HG02870 (cell line): ENCODE measurements around the gene NBEA.

Source experiments
- ATAC-seq: cut with Tn5 transposase; IDR thresholded peaks from one replicate; pipeline ENCODE4 v1.9.1; 2021; ENCODE audit warnings: mild to moderate bottlenecking, moderate library complexity; ENCODE audit not compliant: unreplicated experiment

Gene NBEA

DNA sequence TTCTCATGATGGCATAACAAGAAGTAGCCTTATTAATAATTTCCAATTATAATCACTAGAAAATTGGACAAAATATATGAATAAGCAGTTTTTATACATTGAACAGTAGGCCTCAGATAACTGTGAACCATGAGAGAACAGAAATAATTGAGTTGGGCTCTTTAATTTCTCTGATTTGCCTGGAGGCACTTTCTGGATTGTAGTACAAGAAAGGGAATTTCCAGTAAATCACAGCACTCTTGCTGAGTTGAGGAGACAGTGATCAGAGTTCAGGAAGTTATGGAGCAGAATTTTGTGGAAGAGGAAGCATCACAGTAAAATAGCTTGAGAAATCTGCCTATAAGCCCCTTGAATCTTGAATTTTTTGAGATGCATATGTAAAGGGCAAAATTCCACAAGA lies 318.2 kb downstream of the NBEA start:
- ATAC-seq = no peak

- no peak for ATAC-seq
Measured at GRCh38 chr13:35266412-35266811, 324.3 kb downstream of the NBEA start.

GRCh38 chr13:35278917-35279316 lies 336.8 kb downstream of the NBEA start:
- no peak for ATAC-seq

GRCh38 chr13:35279500-35279899 lies 337.4 kb downstream of the NBEA start:
- no peak for ATAC-seq

- ATAC-seq = no peak
Measured at GRCh38 chr13:35283856-35284255, 341.8 kb downstream of the NBEA start.

GRCh38 chr13:35285677-35286076 lies 343.6 kb downstream of the NBEA start:
- no peak for ATAC-seq

DNA sequence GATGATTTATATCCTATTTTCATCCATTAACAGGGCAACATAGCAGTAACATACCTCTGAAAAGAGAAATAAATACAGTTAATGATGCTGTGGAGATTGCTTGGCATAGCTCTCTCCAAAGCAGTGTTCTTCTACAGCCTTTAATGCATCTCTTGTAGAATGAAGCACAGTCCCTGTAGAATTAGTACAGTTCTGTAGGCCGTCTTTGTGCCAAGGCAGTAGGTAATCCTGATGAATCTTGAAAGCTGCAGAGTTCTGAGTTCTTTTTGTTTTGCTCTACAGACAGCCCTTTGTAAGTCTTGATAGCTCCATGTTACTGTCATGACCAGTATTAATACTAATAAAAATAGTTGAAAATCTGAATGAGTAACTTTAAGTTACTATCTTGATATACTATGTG lies 350.3 kb downstream of the NBEA start:
- no peak for ATAC-seq

GRCh38 chr13:35293579-35294226 lies 351.6 kb downstream of the NBEA start:
- ATAC-seq = no peak

DNA sequence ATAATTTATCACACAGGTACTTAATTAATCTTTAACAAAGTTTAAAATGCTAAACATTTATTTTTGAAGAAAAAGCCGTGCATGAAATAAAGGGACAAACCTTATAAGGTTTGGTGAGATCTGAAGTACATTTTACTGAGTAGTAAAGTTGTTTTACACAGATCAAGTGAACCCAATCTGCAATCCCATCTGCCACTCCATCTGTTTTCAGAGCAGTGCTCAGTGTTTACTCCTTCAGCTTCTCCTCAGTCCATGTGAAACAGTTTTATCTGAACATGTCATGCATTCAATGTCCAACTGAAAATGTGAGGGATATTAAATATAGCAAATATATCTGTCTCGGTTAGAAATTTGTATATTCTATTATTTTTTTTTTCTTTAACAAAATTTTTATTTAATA lies 367.6 kb downstream of the NBEA start:
- ATAC-seq = no peak

- no peak for ATAC-seq
Measured at GRCh38 chr13:35332134-35332533, 390.1 kb downstream of the NBEA start.

DNA sequence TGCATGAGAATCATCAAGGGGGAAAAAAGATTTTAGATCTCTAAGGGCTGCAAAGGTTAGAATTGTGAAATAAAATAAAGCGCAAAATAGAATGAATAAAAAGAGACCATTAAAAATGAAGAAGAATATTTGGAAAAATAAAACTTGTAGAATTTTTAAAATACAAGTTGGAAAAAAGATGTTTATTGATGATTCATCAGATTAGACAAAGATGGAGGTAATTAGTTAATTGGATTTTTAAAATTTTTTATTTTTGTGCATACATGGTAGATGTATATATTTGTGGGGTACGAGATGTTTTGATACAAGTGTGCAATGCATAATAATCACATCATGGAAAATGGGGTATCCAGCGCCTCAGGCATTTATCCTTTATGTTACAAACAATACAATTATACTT lies 391.1 kb downstream of the NBEA start:
- ATAC-seq = no peak

DNA sequence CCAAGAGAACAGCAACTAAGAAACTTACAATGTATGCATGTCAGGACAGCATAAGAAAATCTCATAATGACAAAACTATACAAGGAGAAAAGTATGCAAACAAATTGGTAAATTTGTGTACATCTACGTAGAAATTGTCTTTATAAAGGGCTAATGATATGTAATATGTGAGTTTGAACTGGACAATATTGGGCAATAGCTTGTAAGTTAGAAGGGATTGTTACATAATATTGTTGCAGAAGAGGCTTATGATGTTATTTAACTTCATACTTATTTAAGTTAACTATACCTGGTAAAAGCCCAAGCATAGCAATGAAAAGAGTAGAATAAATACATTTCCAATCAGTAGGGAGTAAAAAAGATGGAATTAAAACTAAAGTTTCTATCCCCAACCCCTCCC lies 400.4 kb downstream of the NBEA start:
- no peak for ATAC-seq

DNA sequence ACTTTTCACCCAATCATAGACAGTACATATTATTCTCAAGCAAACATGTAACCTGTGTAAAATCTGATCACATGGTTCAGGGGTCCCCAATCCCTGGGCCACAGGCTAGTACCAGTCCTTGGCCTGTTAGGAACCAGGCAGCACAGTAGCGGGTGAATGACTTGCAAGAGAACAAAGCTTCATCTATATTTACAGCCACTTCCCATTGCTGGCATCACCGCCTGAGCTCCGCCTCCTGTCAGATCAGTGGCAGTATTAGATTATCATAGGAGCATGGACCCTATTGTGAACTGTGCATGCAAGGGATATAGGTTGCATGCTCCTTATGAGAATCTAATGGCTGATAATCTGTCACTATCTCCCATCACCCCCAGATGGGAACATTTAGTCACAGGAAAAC lies 401.3 kb downstream of the NBEA start:
- no peak for ATAC-seq

- ATAC-seq = no peak
Measured at GRCh38 chr13:35345992-35346391, 403.9 kb downstream of the NBEA start.

DNA sequence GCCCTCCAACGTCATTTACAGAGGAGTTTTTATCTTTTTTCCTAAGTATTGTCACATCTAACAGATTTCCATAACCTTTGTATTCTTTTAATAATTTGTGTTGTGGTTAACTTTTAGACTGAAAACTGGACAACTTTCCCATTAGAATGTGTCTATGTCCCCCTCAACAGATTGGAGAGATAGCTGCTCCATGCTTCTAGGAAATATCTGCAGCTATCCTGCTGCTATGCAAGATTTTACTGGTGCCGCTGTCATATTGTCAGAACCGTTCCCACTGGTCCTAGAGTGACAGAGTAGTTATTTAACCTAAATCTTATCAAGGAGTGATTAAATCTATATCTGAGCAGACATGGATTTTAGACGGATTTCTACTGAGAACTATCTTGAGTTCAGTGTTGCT lies 404.4 kb downstream of the NBEA start:
- ATAC-seq = no peak

DNA sequence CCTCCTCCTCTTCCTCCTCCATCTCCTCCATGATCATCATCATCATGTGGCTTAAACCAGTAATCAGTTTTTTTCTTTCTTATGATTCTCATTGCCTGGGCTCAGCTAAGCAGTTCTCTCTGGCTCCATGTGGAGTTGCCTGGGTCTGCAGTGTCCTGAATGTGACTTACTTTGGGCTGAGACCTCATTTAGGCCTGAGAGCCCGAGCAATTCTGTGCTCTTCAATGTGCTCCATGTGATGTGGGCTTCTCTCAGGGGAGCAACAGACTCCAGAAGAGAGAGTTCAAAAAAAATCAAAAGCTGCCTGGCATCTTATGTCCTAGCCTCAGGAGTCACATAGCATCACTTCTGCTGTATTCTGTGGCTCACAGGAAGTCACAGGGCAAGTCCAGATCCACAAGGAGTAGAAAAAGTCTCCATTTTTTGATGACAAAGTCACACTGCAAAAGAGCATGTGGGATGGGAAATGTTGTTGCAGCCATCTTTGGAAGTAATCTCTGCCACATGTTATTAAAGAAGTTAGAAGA lies 405.7 kb downstream of the NBEA start:
- ATAC-seq = no peak

DNA sequence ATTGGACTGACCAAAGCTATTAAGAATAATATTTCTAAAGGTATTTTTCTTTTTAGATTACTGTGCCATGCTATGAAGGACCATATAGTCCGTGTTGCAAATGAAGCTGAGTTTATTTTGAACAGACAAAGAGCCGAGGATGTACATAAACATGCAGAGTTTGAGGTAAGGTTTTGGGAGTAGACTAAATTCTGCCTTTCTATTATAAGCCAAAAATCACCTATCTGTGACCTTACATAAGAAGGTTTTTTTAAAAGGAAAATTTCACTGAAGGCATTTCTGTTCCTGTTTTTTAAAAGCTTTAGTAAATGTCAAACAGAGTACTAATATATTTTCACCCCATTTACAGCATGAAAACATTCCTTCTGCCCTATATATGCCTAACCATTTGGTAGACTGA lies 407.0 kb downstream of the NBEA start:
- peak; percentile 43 for ATAC-seq

DNA sequence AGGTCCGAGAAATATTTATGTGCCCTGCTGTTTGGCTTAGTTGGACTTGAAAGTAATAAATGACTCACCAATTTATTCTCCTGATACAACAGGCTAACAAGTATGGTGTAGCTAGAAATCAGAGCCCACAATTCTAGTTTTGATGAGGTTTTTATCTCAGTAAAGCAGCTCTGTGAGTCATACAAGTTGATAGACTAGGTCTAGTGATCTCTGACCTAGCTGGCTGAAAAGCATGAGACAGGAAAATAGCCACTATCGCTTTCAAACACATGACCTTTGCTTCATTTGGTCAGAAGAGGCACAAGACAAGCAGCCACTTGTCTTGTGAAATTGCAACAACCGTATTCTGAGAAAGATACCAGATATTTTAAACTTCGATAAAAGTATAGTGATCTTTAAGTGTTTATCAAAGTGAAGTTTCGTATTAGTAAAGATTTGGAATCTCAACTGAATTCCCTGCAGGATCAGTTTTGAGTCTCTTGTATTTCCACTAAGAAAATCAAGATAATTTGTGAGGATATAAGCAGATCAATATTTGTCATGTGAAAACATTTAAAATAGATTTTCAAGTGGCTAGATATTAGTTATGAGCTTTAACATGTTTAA lies 407.7 kb downstream of the NBEA start:
- ATAC-seq = peak; percentile 86

DNA sequence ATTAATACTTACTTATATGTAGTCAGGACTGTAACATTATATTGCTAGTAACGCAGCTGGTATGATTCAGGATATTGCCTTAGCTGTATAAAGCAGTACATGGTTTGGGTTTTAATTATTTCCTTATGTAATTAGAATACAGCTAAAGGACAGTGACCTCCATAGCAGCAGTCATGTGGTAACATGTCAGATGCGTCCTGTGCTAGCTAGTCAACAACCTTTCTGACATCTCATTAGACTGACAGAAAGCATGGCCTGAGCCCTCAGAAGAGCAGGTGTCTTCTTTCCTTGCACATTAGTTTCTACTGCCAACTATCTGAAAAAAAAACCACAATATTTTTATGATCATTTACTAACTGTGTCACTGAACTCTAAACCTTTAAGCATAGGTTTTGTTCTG lies 412.2 kb downstream of the NBEA start:
- no peak for ATAC-seq

DNA sequence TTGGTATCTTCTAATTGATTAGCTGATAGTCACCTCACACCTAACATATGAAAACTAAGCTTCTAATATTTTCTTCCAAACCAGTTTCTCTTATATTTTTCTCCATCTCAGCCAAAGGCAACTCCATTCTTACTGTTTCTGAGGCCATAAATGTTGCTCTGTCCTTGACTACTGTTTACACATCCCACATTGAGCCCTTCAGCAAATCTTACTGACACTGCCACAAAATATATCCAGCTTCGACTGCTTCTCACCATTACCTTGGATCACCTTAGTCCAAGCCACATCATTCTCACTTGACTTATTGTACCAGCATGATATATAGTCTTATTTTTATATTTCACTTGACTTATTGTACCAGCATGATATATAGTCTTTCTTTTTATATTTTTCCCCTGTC lies 412.8 kb downstream of the NBEA start:
- ATAC-seq = no peak

GRCh38 chr13:35356572-35356971 lies 414.5 kb downstream of the NBEA start:
- ATAC-seq = no peak

- no peak for ATAC-seq
Measured at GRCh38 chr13:35365883-35366282, 423.8 kb downstream of the NBEA start.

- ATAC-seq = no peak
Measured at GRCh38 chr13:35367586-35367985, 425.5 kb downstream of the NBEA start.
